HG03064 (cell line): ENCODE data around the gene PRDM2.

Experiments
- ATAC-seq: cut with Tn5 transposase; IDR thresholded peaks from one replicate; pipeline ENCODE4 v1.9.1; 2021; ENCODE audit warnings: low read depth; ENCODE audit not compliant: unreplicated experiment

PRDM2 gene

DNA sequence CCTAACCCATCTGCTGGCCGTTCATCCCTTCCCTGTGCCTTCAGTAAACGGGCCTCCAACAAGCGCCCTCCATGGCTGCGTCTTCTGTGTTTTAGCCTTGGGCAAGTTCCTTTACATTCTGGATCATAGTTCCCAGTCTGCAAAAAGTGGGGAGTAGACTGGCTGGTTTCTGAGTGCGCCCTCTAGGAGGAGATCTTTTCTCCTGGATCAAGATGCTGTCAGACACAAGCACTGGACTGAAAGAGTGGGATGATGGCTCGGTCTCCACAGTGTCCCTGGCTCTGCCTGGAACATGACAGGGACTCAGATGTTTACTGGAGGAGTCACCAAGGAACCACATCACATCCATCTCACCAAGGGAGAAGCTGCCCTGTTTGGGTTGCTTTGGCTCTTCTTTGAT lies 88.8 kb downstream of the PRDM2 start:
- no peak for ATAC-seq

DNA sequence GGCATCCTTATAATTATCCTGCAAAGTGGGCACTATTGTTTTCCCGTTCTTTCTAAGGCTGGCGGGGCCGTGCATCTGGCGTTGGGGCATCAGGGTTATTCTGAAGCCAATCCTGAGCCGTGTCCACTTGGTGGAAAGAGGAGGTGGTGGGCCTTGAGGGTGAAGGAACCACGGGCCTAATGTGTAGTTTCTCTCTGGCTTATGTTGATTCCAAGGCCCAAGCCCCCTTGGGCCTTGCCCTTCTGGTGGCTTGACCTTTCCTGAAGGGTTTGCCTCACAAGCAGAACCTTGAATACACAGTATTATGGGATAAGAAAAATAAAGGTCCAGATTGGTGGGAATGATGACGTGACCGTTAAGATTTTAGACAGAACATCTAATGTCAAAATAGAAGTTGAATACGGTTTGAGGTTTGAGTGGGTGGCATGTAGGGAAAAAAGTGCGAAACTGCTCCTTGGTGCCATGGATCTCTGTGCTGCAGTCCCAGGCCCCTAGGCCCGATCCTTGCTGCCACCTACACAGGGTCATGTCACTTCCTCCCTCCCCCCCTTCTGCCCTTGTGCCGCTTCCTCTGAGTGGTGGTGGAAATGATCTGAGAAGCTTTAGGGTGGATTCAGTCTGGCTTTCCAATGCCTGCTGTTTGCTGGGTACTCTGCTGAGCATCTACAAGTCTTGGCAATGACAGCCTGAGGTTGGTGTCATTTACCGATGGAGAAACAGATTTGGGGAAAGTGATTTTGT lies 90.5 kb downstream of the PRDM2 start:
- no peak for ATAC-seq

DNA sequence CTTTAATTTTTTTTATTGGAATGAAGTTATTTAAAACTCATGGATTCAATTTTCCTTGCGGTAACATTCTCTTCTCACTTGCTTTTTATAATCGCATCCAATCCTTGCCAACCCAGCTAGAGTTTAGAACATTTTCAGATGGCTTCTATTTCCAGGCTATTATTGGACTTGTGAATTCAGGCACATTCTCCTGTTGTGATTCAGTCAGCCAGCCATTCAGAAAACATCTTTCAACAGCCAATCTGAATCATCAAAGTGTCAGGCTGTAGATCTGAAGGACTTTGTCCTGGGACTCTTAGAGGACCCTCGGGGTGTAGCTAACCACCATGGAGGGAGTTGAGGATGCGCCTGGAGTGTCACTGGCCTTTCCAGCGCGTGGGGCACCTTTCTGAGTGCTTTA lies 92.4 kb downstream of the PRDM2 start:
- no peak for ATAC-seq

DNA sequence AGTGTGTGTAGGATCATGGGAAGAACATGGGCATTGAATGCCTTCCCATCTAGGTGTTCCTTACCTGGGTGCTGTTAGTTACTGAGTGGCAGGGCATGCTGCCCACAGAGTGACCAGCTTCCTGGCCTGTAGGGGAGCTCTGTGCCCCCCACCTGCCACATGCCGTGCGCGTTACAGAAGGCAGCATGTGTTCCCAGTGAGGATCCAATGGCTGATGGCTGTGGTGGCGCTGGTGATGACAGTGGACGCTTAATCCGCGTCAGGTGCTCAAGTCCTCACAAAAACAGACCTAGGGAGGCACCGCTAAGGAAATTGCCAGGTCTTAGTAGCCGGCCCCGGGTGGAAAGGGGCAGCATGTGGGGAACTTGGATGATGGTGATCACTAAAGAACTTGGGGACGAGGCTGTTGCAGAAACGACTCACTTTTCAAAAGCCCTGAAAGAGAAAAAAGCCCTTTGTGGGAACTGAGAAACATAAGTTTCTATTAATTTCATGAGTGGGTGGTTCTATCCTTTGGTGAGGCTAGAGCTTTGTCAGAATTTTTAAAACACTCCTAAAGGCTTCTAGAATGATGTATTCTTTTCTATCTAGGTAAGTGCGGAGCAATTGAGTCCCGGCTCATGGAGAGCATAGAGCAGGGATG lies 93.2 kb downstream of the PRDM2 start:
- ATAC-seq = no peak

DNA sequence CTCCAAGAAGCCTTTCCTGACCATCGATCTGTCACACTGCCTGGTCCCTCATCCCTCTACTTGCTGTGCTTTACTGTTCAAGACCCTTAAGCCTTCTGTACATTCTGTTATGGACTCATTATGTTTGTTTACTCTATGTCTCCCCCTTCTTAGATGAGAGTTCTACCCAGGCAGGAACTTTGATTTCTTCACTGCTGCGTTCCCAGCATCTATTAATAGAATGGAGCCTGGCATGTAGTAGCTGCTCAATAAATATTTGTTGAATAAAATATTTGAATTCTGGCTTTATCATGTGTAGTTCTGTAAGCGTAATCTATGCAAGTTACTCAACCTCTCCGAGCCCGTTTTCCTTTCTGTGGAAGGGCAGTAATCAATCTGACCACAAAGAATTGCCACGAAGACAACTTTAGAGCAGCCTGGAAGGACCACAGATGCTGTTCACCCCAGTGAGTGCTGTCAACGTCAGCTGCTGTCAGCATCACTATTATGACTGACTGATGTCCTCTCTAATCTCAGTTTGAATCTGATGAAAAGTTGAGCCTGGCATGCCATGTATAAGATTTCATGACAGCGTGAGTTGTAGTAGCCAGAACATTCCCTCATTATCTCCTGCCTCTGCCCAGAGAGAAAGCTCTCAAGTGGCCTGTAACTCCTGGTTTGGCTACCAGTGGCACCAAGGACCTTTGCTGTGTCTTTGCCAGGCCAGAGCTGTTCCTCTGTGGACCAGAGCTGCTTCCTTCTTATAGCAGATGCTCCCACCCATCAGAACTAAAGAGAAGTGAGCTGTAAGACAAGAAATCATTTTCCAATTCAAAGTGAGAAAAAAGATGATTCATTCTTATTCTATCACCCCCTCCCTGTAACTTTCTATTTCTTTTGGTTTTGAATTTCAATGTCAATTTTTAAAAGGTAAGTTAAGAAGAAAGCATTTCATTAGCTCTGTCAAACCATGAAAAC lies 94.5 kb downstream of the PRDM2 start:
- no peak for ATAC-seq

DNA sequence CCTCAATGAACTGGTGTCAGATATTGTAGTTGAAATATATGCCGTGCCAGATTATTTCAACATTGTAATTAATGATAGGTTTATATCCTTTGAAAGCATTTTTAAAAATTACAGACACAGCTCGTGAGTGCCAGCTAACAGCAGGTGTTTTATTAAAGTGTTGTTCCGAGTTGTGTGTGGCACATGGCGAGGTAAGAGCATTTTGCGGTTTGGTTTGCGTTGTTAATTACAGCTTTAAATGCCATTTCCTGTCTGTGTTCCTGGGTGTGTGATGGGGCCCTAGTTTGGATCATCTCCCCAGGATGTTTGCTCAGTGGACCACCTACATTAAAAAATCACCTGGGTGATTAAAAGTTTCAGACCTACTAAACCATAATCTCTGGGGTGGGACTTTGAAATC lies 97.4 kb downstream of the PRDM2 start:
- no peak for ATAC-seq

DNA sequence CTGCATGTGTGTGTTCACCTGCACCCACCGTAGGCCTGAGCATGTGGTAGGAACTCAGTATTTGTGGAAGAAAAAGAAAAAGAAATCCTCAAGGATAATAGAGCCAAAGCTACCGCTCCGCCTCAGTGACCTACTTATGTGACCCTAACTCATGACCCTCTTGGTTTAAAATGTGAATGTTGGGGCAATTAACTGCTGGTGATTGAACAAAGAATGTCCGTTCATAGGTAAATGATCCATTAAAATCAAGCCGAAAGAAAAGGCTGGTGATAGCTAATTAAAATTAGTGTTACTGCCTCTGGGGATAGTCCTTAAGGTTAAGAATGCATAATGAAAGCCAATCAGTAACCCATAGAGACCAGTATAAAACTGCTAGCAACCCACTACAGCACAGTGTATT lies 98.1 kb downstream of the PRDM2 start:
- ATAC-seq = no peak

DNA sequence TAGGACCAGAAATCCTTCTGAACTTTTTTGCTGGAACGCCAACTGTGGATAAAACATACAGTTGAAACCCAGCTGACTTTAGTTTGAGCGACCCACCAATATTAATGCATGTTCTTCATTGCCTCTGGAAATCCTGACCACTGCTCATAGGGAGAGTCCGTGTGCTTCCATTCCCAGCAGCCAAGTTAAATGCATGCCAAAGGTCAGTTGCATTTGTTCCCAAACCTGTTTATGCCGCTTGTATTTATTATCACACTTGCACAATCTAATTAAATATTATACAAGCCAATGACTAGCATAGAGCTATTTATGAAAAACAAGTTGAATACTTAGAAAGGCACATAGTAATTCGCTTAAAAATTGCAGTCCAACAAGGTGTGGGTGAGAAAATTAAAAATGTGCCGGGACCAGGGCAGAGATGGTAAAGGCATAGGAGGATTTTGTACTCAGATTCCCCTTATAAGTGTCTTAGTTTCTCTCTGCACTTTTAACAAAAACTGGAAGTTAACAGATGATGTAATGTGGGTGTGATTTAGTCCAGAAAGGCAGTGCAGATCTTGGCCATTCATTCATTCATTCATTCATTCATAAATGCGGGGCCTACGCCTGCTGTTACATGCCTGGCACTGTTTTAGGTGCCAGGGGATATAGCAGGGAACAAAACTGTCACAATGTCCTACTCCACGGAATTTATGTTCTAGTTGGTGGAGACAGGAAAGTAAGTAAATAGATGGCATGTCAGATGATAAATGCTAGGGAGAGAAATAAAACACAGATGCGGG lies 99.7 kb downstream of the PRDM2 start:
- no peak for ATAC-seq

DNA sequence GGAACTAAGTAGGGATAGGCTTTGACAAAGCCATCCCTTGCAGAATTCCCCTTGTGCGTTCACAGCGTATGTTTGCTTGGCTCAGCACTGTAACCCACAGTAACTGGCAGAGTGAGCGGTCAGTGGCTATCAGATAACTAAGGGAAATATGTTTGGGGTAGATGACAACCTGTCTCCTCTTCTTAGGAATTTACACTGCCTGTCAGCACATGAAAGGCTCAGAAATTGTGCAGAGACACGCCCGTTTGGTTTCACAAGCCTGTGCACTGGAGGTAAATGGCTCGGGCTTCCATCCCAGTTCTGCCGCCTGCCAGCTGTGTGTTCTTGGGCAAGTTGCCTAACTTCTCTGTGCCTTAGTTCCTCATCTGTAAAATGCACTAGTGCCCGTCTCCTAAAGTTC lies 101.2 kb downstream of the PRDM2 start:
- no peak for ATAC-seq

DNA sequence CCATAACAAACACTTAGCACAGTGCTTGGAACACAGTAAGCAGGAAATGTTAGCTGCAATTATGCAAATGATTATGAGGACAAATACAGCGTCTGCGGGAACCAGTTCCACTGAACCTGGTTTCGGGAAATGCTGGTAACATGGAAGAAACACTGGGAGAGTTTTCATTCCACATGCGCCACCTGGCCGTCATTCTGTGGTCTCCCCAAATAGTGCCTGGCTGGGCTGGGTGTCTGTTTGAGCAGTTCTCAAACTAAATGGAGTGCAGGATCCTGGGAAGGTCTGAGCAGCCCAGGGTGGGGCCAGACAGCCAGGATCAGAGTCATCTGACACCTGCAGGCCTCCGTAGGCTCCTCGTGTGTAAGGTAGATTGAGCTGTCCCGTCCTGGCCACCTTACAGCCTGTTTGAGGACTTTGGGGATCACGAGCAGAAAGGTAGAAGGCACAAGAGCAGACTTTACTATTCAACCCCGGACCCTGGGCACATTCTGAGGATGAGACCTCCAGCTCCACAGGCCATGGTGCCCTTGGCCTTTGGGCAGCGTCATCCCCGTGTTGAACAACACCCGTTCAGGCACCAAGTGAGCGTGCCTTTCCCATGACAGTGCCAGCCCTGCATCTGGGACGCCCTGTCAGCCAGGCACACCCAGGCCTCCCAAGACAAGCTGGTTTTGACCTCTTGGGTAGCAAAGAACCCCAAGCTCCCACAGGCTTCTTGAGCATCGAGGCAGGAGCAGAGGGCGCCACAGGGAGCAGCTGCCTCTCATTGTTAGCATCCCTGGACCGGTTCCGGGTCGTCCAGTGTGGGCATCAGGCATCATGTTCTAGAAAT lies 101.9 kb downstream of the PRDM2 start:
- no peak for ATAC-seq

DNA sequence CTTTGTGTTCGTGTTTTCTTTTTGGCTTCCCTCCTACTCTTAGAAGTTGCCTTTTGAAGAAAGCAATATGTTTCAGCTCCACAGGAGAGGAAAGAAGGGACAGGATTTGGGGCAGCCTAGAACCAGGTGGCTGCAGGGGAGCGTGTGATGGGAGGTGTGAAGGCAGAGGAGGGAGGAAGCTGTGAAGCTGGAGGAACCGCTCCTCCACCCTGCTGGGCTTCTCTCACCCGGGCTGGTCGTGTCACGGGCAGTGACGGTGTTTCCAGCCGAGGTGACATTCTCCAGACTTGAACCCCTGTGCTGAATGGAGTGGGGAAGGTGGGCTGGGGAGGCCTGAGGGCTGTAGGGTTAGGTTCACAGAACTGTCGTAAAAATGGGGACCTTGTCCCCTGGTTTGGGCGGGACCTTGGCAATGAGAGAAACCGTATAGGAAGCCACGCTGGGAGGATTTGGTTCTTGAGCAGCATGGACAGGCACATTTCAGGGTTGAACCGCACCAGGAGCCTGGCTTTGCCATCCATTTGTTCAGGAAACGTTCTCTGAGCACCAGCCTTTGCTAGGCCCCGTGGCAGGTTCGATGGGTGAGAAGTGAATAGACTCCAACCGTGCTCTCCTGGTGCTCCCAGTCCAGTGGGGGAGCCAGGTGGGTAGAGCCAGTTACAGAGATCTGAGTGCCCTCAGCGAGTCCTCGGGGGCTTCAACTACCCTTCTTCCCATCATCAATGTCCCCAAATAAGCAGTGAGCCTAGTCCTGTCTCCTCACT lies 103.0 kb downstream of the PRDM2 start:
- ATAC-seq = no peak

DNA sequence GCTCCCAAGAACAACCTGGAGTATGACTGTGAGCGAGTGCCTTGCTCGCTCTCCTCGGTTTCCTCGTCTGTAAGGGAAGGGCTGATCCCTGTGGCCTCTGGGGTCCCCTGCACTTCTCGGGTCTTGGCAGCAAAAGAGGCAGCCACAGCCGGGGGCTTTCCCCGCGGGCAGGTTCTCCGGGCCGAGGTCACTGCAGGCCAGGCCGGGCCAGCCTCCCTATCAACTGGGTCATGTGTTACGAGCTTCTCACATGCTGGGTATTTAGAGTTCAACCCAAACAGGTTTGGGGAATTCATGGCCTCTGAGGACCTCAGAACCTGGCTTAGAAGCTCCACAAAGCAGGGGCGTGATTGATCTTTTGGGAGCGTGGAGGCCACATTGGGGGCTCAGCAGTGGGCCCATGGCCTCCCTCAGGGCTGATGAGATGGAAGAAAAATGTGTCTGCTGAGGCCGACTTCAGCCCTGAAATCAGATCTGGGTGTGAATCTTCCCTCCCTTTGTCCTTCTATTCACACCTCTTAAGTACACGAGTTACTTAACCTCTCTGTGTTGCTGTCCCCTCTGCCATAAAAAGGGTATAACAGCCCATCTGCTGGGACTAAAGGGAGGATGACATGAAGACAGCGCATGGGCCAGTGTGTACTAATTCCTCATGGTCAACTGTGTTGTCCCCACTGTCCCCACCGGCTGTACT lies 103.7 kb downstream of the PRDM2 start:
- ATAC-seq = no peak

DNA sequence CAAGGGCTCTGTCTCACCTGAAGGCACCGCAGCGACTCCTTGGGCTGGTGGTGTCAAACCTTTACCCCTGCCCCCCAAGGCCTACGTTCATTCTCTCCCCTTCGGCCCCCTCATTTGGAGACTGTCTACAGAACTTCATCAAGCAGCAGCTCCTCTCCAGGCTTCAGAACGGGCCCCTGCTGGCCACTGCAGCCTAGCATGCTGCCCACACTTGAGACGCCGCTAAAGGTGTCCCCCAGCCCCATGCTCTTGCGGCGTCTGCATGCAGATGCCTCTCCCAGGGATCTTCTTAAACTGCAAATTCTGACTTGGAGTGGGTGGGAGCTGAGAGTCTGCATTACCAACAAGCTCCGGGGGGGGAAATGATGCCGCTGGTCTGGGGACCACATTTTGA lies 104.2 kb downstream of the PRDM2 start:
- ATAC-seq = no peak

DNA sequence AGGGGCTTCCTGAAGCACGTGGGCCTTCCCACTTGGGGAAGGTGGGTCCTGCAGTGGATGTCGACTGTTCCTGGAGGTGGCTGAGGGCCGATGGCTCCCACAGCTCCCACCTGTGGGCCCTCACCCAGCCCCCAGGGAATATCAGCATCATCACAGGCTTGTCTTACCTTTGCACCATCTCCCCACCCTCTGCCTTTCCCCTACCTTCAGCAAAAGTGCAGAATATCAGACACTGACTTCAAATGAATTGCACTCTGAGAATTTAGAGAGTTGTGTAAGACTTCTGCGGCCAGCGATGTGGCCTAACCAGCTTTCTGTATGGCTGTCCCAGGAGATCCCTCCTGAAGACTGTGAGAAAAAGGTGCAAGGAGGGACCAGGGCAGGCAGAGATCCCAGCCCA lies 105.4 kb downstream of the PRDM2 start:
- no peak for ATAC-seq

DNA sequence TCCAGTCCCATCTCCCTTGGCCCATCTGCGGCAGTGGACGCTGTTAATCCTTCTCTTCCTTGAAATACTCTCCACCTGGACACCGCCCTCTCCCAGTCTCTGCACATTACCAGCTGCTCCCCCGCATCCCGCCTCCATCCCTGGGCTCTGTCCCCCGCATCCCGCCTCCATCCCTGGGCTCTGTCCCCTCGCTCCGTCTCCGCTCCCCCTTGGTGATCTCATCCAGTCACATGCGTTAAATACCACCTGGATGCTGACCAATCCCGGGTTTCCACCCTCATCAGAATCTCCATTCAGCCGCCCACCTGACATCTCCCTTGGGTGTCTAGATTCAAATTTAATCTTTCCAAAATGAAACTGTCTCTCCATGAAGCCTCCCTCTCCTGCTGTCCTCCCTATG lies 106.1 kb downstream of the PRDM2 start:
- ATAC-seq = no peak

DNA sequence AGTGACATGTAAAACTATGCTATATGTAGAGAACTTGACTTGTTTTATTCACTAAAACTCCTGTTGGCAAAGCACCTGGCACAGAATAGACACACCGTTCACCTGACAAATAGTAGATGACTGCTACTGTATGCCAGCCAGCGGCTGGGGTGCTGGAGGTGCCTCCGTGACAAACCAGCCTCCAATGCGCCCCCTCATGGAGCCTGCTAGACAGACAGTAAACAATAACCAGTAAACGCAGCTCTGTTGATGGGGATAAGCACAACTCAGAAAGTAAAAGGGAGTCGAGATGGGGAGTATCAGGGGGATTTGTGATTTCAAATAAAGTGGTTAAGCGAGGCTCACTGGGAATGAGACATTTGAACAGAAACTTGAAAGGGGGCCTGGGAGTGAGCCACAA lies 107.2 kb downstream of the PRDM2 start:
- ATAC-seq = no peak

DNA sequence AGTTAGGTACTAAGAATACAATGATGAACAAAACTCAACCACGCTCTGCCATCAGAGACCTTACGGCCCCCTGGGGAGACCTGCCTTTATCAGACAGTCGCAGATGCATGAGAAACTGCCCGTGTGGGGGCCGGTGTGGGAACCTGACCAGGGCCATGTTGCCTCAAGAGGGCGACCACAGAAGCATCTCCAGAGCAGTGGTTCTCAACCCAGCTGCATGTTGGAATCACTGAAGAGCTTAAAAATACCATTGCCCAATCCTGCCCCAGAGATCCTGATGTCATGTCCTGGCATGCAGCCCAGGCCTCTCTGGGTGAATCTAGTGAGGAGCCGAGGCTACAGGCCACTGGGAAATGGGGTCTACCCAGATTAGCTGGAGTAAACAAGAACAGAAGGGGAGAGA lies 108.7 kb downstream of the PRDM2 start:
- no peak for ATAC-seq

DNA sequence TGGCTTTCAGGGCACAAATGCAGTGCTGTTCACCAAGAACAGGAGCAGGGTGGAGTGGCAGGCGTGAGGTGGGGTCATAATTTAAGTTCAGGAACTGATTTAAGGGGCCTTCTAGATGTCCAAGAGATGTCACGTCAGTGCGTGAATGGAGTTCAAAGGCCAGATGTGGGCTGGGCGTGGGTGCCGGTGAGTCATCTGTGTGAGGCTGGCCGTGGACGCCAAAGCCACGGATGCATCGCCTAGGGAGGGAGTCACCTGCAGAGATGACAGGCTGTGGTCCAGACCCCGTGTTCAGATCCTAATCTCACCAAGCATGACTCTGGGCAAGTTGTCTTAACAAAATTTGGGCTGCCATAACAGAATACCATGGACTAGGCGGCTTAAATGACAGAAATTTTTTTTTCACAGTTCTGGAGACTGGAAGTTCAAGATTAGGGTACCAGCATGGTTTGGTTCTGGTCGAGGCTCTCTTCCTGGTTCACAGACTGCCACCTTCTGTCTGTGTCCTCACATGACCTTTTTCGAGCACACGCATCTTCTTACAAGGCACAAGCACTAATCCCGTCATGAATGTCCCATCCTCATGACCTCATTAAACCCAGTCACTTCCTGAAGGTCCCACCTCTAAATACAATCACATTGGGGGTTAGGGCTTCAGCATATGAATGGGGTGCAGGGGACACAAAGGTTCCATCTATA lies 109.6 kb downstream of the PRDM2 start:
- ATAC-seq = no peak
